ENCODE data around the gene MRTFB. TPM values are rescaled to one million over a fixed set of nuclear protein-coding genes. Genes with fewer than 3 reads are reported as not detected.

The MRTFB gene
- total and polyA plus RNA-seq, 2 donors (not counting 3 experiments of a cell fraction or from before 2014, with no cell fraction given) = 19.6 to 49.5 TPM

- no peaks in the 10 kb centered on the region for H3K9me3 ChIP-seq (replicated peaks; ENCODE audit: control insufficient read depth, insufficient read depth, low read length)
- peaks cover 8% of the 10 kb centered on the region for H3K4me1 ChIP-seq (ENCODE audit: control insufficient read depth, extremely low read depth, insufficient read depth, low read length)
- H3K9me1 ChIP-seq (replicated peaks; ENCODE audit: control insufficient read depth, extremely low read depth, insufficient read depth, low read length) = no peaks in the 10 kb centered on the region
- H3K4me2 ChIP-seq (ENCODE audit: insufficient read depth, low read length) = no peak overlapping the region
- peaks cover 10% of the 10 kb centered on the region for H4K20me1 ChIP-seq (replicated peaks; ENCODE audit: control insufficient read depth, extremely low read depth, insufficient read depth, low read length)
- H3K4me3 ChIP-seq (replicated peaks in 1 of 3; ENCODE audit: insufficient read depth in 1 of 3, low read depth in 1 of 3, low read length in 3 of 3) = no peak overlapping the region
- POLR2A ChIA-PET = no interaction called here
- no TSS peak for BruUV-seq (replicated peaks)
- dilution Hi-C loops (cut with MboI; ENCODE audit: extremely low pct_ligation_motif_present, low sequenced_read_pairs) = no loop called here
- CTCF ChIA-PET = interaction anchor here (1.1 to 4.2 kb wide), 5 partner anchors 8 to 173 kb away, joined by 4 to 15 read pairs (median 7); no protein-coding TSS in a partner anchor
- DNase-seq (ENCODE audit: low read depth, low spot score) (no peak), FAIRE-seq (no peak)
- no peaks in the 10 kb centered on the region for H3K27me3 ChIP-seq (ENCODE audit: control insufficient read depth in 2 of 2, insufficient read depth in 2 of 2, low read length in 2 of 2)
- intact Hi-C loops (cut with micrococcal nuclease) = no loop called here
- no peak for TF ChIP-seq FOS (IDR thresholded peaks at IDR 0.05; ENCODE audit: borderline replicate concordance, insufficient read depth, low read length)
- TF ChIP-seq MAX (IDR thresholded peaks at IDR 0.05; ENCODE audit: insufficient read depth, insufficient read length) = no peak
- no peak for TF ChIP-seq POLR2A (IDR thresholded peaks at IDR 0.05; ENCODE audit: low read depth, low read length)
- TF ChIP-seq JUN (IDR thresholded peaks at IDR 0.05; ENCODE audit: borderline replicate concordance, insufficient read depth, insufficient read length, low read depth) = no peak
- no peak for TF ChIP-seq EZH2 (IDR thresholded peaks at IDR 0.05; ENCODE audit: borderline replicate concordance, low read depth, low read length, severe bottlenecking)
- no peak for TF ChIP-seq MYC (IDR thresholded peaks at IDR 0.05; ENCODE audit: low read depth, low read length)
- H2AFZ ChIP-seq (ENCODE audit: low read depth, low read length) = no peak overlapping the region
- H3K36me3 ChIP-seq (ENCODE audit: control insufficient read depth in 2 of 2, extremely low read depth in 1 of 2, insufficient read depth in 2 of 2, low read length in 2 of 2) = no peaks in the 10 kb centered on the region
- H3K9ac ChIP-seq (replicated peaks; ENCODE audit: extremely low read depth, insufficient read depth, low read length) = no peak overlapping the region
- no peak overlapping the region for H3K27ac ChIP-seq (ENCODE audit: insufficient read depth, low read depth, low read length)
- peaks cover 13% of the 10 kb centered on the region for H3K79me2 ChIP-seq (ENCODE audit: control insufficient read depth, insufficient read depth, low read length)
Observed at GRCh38 chr16:14097182-14097959, 26.3 kb downstream of the MRTFB start.

- Histone ChIP-seq H3K79me2 (ENCODE audit: control insufficient read depth, insufficient read depth, low read length) (peaks cover 13% of the 10 kb centered on the region), H4K20me1 (replicated peaks; ENCODE audit: control insufficient read depth, extremely low read depth, insufficient read depth, low read length) (peaks cover 10% of the 10 kb centered on the region), H3K9me3 (replicated peaks; ENCODE audit: control insufficient read depth, insufficient read depth, low read length) (no peaks in the 10 kb centered on the region), H3K36me3 (ENCODE audit: control insufficient read depth in 2 of 2, extremely low read depth in 1 of 2, insufficient read depth in 2 of 2, low read length in 2 of 2) (no peaks in the 10 kb centered on the region), H3K4me1 (ENCODE audit: control insufficient read depth, extremely low read depth, insufficient read depth, low read length) (peaks cover 6% of the 10 kb centered on the region), H3K9ac (replicated peaks; ENCODE audit: extremely low read depth, insufficient read depth, low read length) (no peak overlapping the region), H3K27me3 (ENCODE audit: control insufficient read depth in 2 of 2, insufficient read depth in 2 of 2, low read length in 2 of 2) (no peaks in the 10 kb centered on the region), H3K9me1 (replicated peaks; ENCODE audit: control insufficient read depth, extremely low read depth, insufficient read depth, low read length) (no peaks in the 10 kb centered on the region), H3K27ac (ENCODE audit: insufficient read depth, low read depth, low read length) (no peak overlapping the region), H3K4me2 (ENCODE audit: insufficient read depth, low read length) (no peak overlapping the region), H2AFZ (ENCODE audit: low read depth, low read length) (no peak overlapping the region), H3K4me3 (replicated peaks in 1 of 3; ENCODE audit: insufficient read depth in 1 of 3, low read depth in 1 of 3, low read length in 3 of 3) (no peak overlapping the region)
- dilution Hi-C loops (cut with MboI; ENCODE audit: extremely low pct_ligation_motif_present, low sequenced_read_pairs) (no loop called here), intact Hi-C loops (cut with micrococcal nuclease) (no loop called here)
- TF ChIP-seq POLR2AphosphoS5 (IDR thresholded peaks at IDR 0.05; ENCODE audit: insufficient read depth, low read depth, low read length) (no peak), MYC (IDR thresholded peaks at IDR 0.05; ENCODE audit: low read depth, low read length) (no peak), POLR2A (IDR thresholded peaks at IDR 0.05; ENCODE audit: low read depth, low read length) (no peak), CTCF (IDR thresholded peaks at IDR 0.05; ENCODE audit: extremely low read depth in 1 of 2, insufficient read depth in 1 of 2, low read depth in 1 of 2, low read length in 2 of 2) (no peak), FOS (IDR thresholded peaks at IDR 0.05; ENCODE audit: borderline replicate concordance, insufficient read depth, low read length) (no peak), EZH2 (IDR thresholded peaks at IDR 0.05; ENCODE audit: borderline replicate concordance, low read depth, low read length, severe bottlenecking) (no peak), GATA2 (IDR thresholded peaks at IDR 0.05; ENCODE audit: insufficient read depth, insufficient read length, low read depth, low read length) (no peak), JUN (IDR thresholded peaks at IDR 0.05; ENCODE audit: borderline replicate concordance, insufficient read depth, insufficient read length, low read depth) (no peak), MAX (IDR thresholded peaks at IDR 0.05; ENCODE audit: insufficient read depth, insufficient read length) (no peak)
- ChIA-PET POLR2A (no interaction called here), CTCF (interaction anchor here (2.0 kb wide), 1 partner anchor 12 kb away, joined by 7 read pairs; no protein-coding TSS in a partner anchor)
- no TSS peak for BruUV-seq (replicated peaks)
- DNase-seq (ENCODE audit: low read depth, low spot score) (no peak), FAIRE-seq (no peak)
Observed at GRCh38 chr16:14098081-14098480, 27.0 kb downstream of the MRTFB start.

Measured in endothelial cell of umbilical vein (primary cell).